AG04450 (cell line): ENCODE data around the gene GAS7. TPM values are rescaled to one million over a fixed set of nuclear protein-coding genes. Genes with fewer than 3 reads are reported as not detected.

ENCODE experiments used
- CTCF ChIA-PET: fragments of 300-600, 350-600 bp; formaldehyde crosslinking; extraction: SDS; loops from one replicate; lab custom pipeline; 2022; ENCODE audit warnings: antibody characterized with exemption, inconsistent platforms; lab: Charles Lee
- POLR2A ChIA-PET: fragments of 350-600 bp; formaldehyde crosslinking; extraction: SDS; loops from one replicate; lab custom pipeline; 2021; ENCODE audit warnings: antibody characterized with exemption, inconsistent platforms; lab: Yijun Ruan, JAX
- DNase-seq: peaks from one replicate; pipeline ENCODE4 v3.0.0-alpha.2; 2011; ENCODE audit warnings: low read depth, low spot score
- H3K27ac ChIP-seq: one replicate; pipeline ENCODE4 v1.5.1; 2012; ENCODE audit warnings: low read depth, low read length, control low read depth
- H3K27me3 ChIP-seq: one replicate; pipeline ENCODE4 v1.6.0; 2012; ENCODE audit warnings: low read length; ENCODE audit not compliant: control insufficient read depth, insufficient read depth
- H3K4me3 ChIP-seq: 2 replicates; pipeline ENCODE4 v1.5.1; 2011; ENCODE audit warnings: mild to moderate bottlenecking, low read depth, low read length, control low read depth
- H3K9me3 ChIP-seq: 2 replicates; pipeline ENCODE4 v1.5.1; 2012; ENCODE audit warnings: low read length; ENCODE audit not compliant: control insufficient read depth, insufficient read depth
- polyA plus RNA-seq: library from polyadenylated mRNA; depleted of rRNA; stranded (reverse); fragments of >200 nt; gene quantifications from 2 replicates; pipeline ENCODE4 v1.2.3, GENCODE V29; 2011
- TF ChIP-seq, protein P1 (sequence below): IDR thresholded peaks from 2 replicates; pipeline ENCODE4 v1.5.1; 2011; ENCODE audit warnings: low read depth, low read length, control low read depth, inconsistent platforms

GAS7 gene
- polyA plus RNA-seq, 1 experiment: 5.6 TPM

DNA sequence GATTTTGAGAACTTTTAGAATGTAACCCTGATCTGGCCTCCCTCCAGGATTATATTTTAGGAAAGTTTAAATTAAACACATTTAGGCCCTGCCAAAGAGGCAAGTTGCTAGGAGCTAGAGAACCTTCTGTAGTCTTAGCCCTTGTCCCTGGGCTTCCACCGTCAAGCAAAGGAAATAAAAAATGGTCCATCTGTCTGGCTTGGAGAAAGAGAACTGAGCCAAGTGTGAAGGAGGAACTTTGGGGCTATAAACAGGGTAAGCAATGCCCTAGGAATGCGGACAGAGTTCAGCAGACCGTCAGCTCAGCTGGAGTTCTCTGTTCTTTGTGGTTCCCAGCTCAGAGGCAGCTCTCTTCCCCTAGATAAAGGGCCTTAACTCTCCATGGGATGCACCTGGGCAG is 323.0 kb downstream of the GAS7 start:
- Histone ChIP-seq H3K9me3 (peaks cover 32% of the 10 kb centered on the region), H3K27me3 (no peaks in the 10 kb centered on the region), H3K4me3 (no peak overlapping the region), H3K27ac (no peak overlapping the region)
- no peak for DNase-seq
- ChIA-PET POLR2A (no interaction called here), CTCF (no interaction called here)
- TF ChIP-seq, protein P1, sequence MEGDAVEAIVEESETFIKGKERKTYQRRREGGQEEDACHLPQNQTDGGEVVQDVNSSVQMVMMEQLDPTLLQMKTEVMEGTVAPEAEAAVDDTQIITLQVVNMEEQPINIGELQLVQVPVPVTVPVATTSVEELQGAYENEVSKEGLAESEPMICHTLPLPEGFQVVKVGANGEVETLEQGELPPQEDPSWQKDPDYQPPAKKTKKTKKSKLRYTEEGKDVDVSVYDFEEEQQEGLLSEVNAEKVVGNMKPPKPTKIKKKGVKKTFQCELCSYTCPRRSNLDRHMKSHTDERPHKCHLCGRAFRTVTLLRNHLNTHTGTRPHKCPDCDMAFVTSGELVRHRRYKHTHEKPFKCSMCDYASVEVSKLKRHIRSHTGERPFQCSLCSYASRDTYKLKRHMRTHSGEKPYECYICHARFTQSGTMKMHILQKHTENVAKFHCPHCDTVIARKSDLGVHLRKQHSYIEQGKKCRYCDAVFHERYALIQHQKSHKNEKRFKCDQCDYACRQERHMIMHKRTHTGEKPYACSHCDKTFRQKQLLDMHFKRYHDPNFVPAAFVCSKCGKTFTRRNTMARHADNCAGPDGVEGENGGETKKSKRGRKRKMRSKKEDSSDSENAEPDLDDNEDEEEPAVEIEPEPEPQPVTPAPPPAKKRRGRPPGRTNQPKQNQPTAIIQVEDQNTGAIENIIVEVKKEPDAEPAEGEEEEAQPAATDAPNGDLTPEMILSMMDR: no peak

DNA sequence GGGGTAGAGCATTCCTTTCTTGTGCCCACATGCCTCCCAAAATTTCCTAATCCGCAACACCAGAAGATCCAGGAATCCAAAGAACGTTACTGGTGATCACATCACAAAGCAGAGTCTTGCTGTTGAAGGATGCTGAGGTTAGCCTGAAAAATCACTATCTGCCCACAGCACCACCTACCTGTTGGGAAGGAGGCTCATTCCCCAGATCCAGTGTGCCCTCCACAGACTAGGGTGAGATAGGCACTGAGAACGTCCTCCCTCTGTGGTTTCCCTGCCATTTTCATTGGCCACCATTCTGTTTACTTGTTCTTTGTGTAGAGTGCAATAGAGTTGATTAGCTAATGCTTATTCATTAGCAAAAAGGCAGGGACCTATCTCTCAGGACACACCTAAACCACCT is 323.7 kb downstream of the GAS7 start:
- ChIA-PET POLR2A (no interaction called here), CTCF (no interaction called here)
- Histone ChIP-seq H3K4me3 (no peak overlapping the region), H3K27me3 (no peaks in the 10 kb centered on the region), H3K27ac (no peak overlapping the region), H3K9me3 (peaks cover 31% of the 10 kb centered on the region)
- DNase-seq: no peak
- TF ChIP-seq, protein P1: no peak

DNA sequence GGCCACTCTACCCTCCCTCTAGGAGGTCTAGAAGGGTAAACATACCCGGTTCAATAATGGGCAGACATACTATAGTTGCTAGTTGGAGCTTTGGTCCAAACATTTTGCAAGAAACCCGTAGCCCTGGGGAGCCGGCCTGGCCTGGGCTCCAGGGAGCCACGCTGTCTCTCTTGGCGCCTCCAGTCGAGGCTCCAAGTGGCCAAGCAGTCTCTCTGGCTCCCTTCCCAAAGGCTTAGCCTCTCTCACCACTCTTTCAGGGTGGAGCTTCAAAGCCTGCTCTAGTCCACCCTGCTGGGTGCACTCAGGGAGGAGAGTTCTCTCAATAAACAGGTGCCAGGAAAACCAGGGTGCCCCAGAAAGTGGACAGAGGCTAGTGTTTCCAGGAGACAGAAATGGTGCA is 325.6 kb downstream of the GAS7 start:
- ChIA-PET CTCF (interaction anchor here (0.7 kb wide), 1 partner anchor 54 kb away, joined by 4 read pairs; no protein-coding TSS in a partner anchor), POLR2A (no interaction called here)
- H3K27me3 ChIP-seq: no peaks in the 10 kb centered on the region
- DNase-seq: no peak
- no peak overlapping the region for H3K4me3 ChIP-seq
- no peak overlapping the region for H3K27ac ChIP-seq
- TF ChIP-seq, protein P1: no peak
- peaks cover 33% of the 10 kb centered on the region for H3K9me3 ChIP-seq

DNA sequence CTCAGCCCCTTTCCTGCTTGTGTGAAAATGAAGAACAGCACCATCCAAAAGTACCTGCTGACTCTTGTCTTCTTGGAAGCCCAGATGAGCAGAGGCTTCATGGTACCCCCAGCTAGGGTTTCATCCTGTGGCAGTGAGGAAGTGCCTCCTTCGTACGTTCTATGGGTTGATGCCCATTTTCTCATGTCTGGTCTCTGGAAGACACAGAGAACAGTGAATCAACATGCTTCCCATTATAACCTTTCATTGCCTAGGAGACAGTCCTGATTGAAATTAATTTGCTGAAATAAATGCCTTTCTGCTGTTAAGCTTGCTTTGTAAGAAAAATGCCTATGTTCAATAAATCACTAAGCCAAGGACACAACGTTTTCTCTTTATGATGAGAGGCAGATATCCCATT is 329.9 kb downstream of the GAS7 start:
- Histone ChIP-seq H3K27me3 (no peaks in the 10 kb centered on the region), H3K27ac (no peak overlapping the region), H3K9me3 (peaks cover 38% of the 10 kb centered on the region), H3K4me3 (no peak overlapping the region)
- TF ChIP-seq, protein P1: no peak
- ChIA-PET POLR2A (no interaction called here), CTCF (no interaction called here)
- no peak for DNase-seq

- H3K27me3 ChIP-seq: no peaks in the 10 kb centered on the region
- DNase-seq: no peak
- H3K9me3 ChIP-seq: peaks cover 31% of the 10 kb centered on the region
- ChIA-PET CTCF (interaction anchor here (1.2 kb wide), 1 partner anchor 24 kb away, joined by 3 read pairs; no protein-coding TSS in a partner anchor), POLR2A (no interaction called here)
- H3K27ac ChIP-seq: no peak overlapping the region
- TF ChIP-seq, protein P1: no peak
- no peak overlapping the region for H3K4me3 ChIP-seq
Measured at GRCh38 chr17:9865586-9865985, 332.8 kb downstream of the GAS7 start.
